Lung (tissue), 12 donors: ENCODE measurements around the gene PLPP3. TPM values are rescaled to one million over a fixed set of nuclear protein-coding genes. Genes with fewer than 3 reads are reported as not detected.

ENCODE experiments used
- ATAC-seq: fragments of 200-7000 bp; cut with Tn5 transposase; one replicate; pipeline ENCODE4 v1.9.1; 2020; ENCODE audit warnings: moderate number of reproducible peaks; ENCODE audit not compliant: insufficient read depth, low FRiP score
- DNase-seq, 3 donors: peaks; one replicate each; pipeline ENCODE4 v3.0.0-alpha.2; 2013 to 2017
- H3K27ac ChIP-seq, 2 donors: one replicate each; pipeline ENCODE4 v1.5.1; 2013; ENCODE audit warnings: mild to moderate bottlenecking in 2 of 2, moderate library complexity in 2 of 2, control low read depth in 1 of 2, inconsistent platforms in 1 of 2, low read depth in 1 of 2, low read length in 1 of 2
- H3K27me3 ChIP-seq, 3 donors: one replicate each; pipeline ENCODE4 v1.5.1; 2013; ENCODE audit warnings: low read length in 2 of 3; ENCODE audit not compliant: control insufficient read depth in 3 of 3, insufficient read depth in 3 of 3
- H3K36me3 ChIP-seq, 4 donors: one replicate each; pipeline ENCODE4 v1.5.1; 2013; ENCODE audit warnings: low read length in 4 of 4, mild to moderate bottlenecking in 1 of 4, moderate library complexity in 1 of 4; ENCODE audit not compliant: control insufficient read depth in 4 of 4, insufficient read depth in 4 of 4
- H3K4me1 ChIP-seq, 5 donors: one replicate each; pipeline ENCODE4 v1.5.1; 2013; ENCODE audit warnings: low read length in 5 of 5, mild to moderate bottlenecking in 2 of 5, moderate library complexity in 1 of 5; ENCODE audit not compliant: control insufficient read depth in 5 of 5, insufficient read depth in 5 of 5
- H3K4me3 ChIP-seq: one replicate; pipeline ENCODE4 v1.5.1; 2013; ENCODE audit warnings: mild to moderate bottlenecking, control low read depth, moderate library complexity
- H3K9ac ChIP-seq, 2 donors: one replicate each; pipeline ENCODE4 v1.5.1; 2013; ENCODE audit warnings: low read length in 2 of 2, control low read depth in 1 of 2; ENCODE audit not compliant: insufficient read depth in 1 of 2
- H3K9me3 ChIP-seq, 4 donors: one replicate each; pipeline ENCODE4 v1.5.1; 2013; ENCODE audit warnings: low read length in 3 of 4, mild to moderate bottlenecking in 1 of 4, moderate library complexity in 1 of 4; ENCODE audit not compliant: control insufficient read depth in 4 of 4, insufficient read depth in 3 of 4
- CTCF ChIP-seq: IDR thresholded peaks from 2 replicates; pipeline ENCODE4 v1.5.1; 2012; ENCODE audit warnings: mild to moderate bottlenecking; ENCODE audit errors: control extremely low read depth, extremely low read depth
- WGBS, 2 donors: extraction: QIAGEN DNeasy Blood & Tissue Kit; methylation state at CpG; one replicate each; pipeline ENCODE4 v1.1.7; 2013; 5-methylcytosine and 5-hydroxymethylcytosine counted together
- polyA plus RNA-seq, 2 donors: library from polyadenylated mRNA; stranded (reverse); fragments of 200-250 nt; gene quantifications; one replicate each; pipeline ENCODE4 v1.2.1, GENCODE V29; 2013
- total RNA-seq, 2 donors: library from RNA; depleted of rRNA in 1 of 2; stranded (reverse); fragments of >200 nt in 1 of 2; gene quantifications; one replicate each; pipeline ENCODE4 v1.2.1, GENCODE V29; 2014 to 2021
- donor health status: control.
- donor health status: control.
- donor health status: Bipolar disorder and iron deficiency.
- donor health status: healthy.
- donor health status: DM: yes; HTN: yes; CAD: no.

Gene PLPP3
- total and polyA plus RNA-seq, 4 donors = 8.6 to 121 (median 112) TPM

GRCh38 chr1:56456435-56457101, 122.8 kb downstream of the PLPP3 start:
- 63 to 70% methylated on average over 12 of the region's 12 CpGs for WGBS, 2 donors
- H3K4me3 ChIP-seq = no peak overlapping the region
- no peaks in the 10 kb centered on the region for H3K36me3 ChIP-seq
- no peak for DNase-seq
- no peak for TF ChIP-seq CTCF
- ATAC-seq = no peak
- H3K27ac ChIP-seq = peak overlapping the region in 1 of 2 donors; percentile 72
- no peaks in the 10 kb centered on the region for H3K9me3 ChIP-seq
- H3K27me3 ChIP-seq = no peaks in the 10 kb centered on the region
- peaks cover 2 to 28% (median 16%) of the 10 kb centered on the region in 5 donors for H3K4me1 ChIP-seq
- no peak overlapping the region for H3K9ac ChIP-seq

GRCh38 chr1:56453417-56454078, 125.8 kb downstream of the PLPP3 start:
- Histone ChIP-seq H3K4me1 (peaks cover 7 to 33% (median 16%) of the 10 kb centered on the region in 5 donors), H3K27ac (peak overlapping the region in 1 of 2 donors; percentile 1), H3K27me3 (no peaks in the 10 kb centered on the region), H3K4me3 (no peak overlapping the region), H3K36me3 (no peaks in the 10 kb centered on the region), H3K9ac (no peak overlapping the region), H3K9me3 (no peaks in the 10 kb centered on the region)
- 90 to 93% methylated on average over 10 of the region's 10 CpGs for WGBS, 2 donors
- no peak for DNase-seq
- no peak for ATAC-seq
- no peak for TF ChIP-seq CTCF

- DNase-seq = peak in 1 of 3 donors; percentile 48
- no peak for TF ChIP-seq CTCF
- peaks cover 7 to 34% (median 17%) of the 10 kb centered on the region in 5 donors for H3K4me1 ChIP-seq
- no peaks in the 10 kb centered on the region for H3K27me3 ChIP-seq
- no peak overlapping the region for H3K4me3 ChIP-seq
- no peak overlapping the region for H3K9ac ChIP-seq
- ATAC-seq = no peak
- WGBS, 2 donors = 64 to 95% methylated on average over 4 of the region's 4 CpGs
- H3K27ac ChIP-seq = peak overlapping the region; percentile 1 to 32
- H3K36me3 ChIP-seq = no peaks in the 10 kb centered on the region
- H3K9me3 ChIP-seq = no peaks in the 10 kb centered on the region
These were observed 126.3 kb downstream of the PLPP3 start for GRCh38 chr1:56453016-56453415.
